ENCODE results near the gene PDE4A.
A peak's percentile ranks its signal among the peaks of the same experiment; 100 is the strongest.

The PDE4A gene

GRCh38 chr19:10517760-10518443, 97.6 kb downstream of the PDE4A start:
- Mint-ChIP-seq H3K27me3 (peaks cover 59% of the 10 kb centered on the region), H3K27ac (no peak overlapping the region), H3K9me3 (no peaks in the 10 kb centered on the region), H3K4me1 (ENCODE audit: low read depth) (peaks cover 39% of the 10 kb centered on the region), H3K4me3 (peak overlapping the region; percentile 39), H3K36me3 (ENCODE audit: low read depth) (no peaks in the 10 kb centered on the region)

- H3K9me3 Mint-ChIP-seq = no peaks in the 10 kb centered on the region
- H3K4me1 Mint-ChIP-seq (ENCODE audit: low read depth) = peaks cover 32% of the 10 kb centered on the region
- peaks cover 51% of the 10 kb centered on the region for H3K27me3 Mint-ChIP-seq
- H3K27ac Mint-ChIP-seq = no peak overlapping the region
- H3K36me3 Mint-ChIP-seq (ENCODE audit: low read depth) = no peaks in the 10 kb centered on the region
- H3K4me3 Mint-ChIP-seq = peak overlapping the region; percentile 27
Measured at GRCh38 chr19:10518444-10519361, 98.4 kb downstream of the PDE4A start.

Data from stimulated activated naive CD8-positive, alpha-beta T cell treated with anti-CD3 and anti-CD28 coated beads, Interleukin-15, Interleukin-2, amounts not matched to agents 100 ng/mL and 50 ng/mL, for 24 hours (primary cell).